Activated CD8-positive, alpha-beta T cell treated with anti-CD3 and anti-CD28 coated beads for 36 hours (primary cell): Measurements from ENCODE around the gene RYR2. TPM values are rescaled to one million over a fixed set of nuclear protein-coding genes. Genes with fewer than 3 reads are reported as not detected.
A peak's percentile ranks its signal among the peaks of the same experiment; 100 is the strongest.

Experiments
- ATAC-seq: fragments of 200-7000 bp; cut with Tn5 transposase; one replicate; pipeline ENCODE4 v1.10.0; 2021; ENCODE audit warnings: mild to moderate bottlenecking, moderate library complexity
- CTCF ChIA-PET: fragments of 350-600 bp; sonication (Branson Sonifier 250); formaldehyde crosslinking; loops from one replicate; lab custom pipeline; 2021; ENCODE audit warnings: antibody characterized with exemption; lab: Charles Lee
- POLR2A ChIA-PET: fragments of 350-600 bp; sonication (Branson Sonifier 250); formaldehyde crosslinking; loops from one replicate; lab custom pipeline; 2021; ENCODE audit warnings: antibody characterized with exemption; lab: Charles Lee
- DNase-seq: peaks from one replicate; pipeline ENCODE4 v3.0.0-alpha.2; 2020
- H3K27ac Mint-ChIP-seq: one replicate; pipeline ENCODE4 v1.8.0; 2021; ENCODE audit warnings: mild to moderate bottlenecking, mixed read lengths
- H3K27me3 Mint-ChIP-seq: one replicate; pipeline ENCODE4 v1.8.0; 2021; ENCODE audit warnings: mixed read lengths
- H3K36me3 Mint-ChIP-seq: one replicate; pipeline ENCODE4 v1.8.0; 2021; ENCODE audit warnings: low read depth, mixed read lengths
- H3K4me1 Mint-ChIP-seq: one replicate; pipeline ENCODE4 v1.8.0; 2021; ENCODE audit warnings: low read depth, mixed read lengths
- H3K4me3 Mint-ChIP-seq: one replicate; pipeline ENCODE4 v1.8.0; 2021; ENCODE audit warnings: mild to moderate bottlenecking, moderate library complexity, mixed read lengths
- H3K9me3 Mint-ChIP-seq: one replicate; pipeline ENCODE4 v1.8.0; 2021; ENCODE audit warnings: mixed read lengths
- CTCF ChIP-seq: fragments of 200-600 bp; IDR thresholded peaks from one replicate; pipeline ENCODE4 v1.8.0; 2022; ENCODE audit warnings: antibody characterized with exemption, mild to moderate bottlenecking
- intact Hi-C: fragments of 100-400 bp; cut with micrococcal nuclease; formaldehyde crosslinking; loops from one replicate; pipeline ENCODE4 v1.10.0; 2022
- total RNA-seq, 2 experiments: library from RNA; stranded (reverse); gene quantifications; one replicate each; pipeline ENCODE4 v1.2.3, GENCODE V29; 2021

The RYR2 gene
- total RNA-seq, 2 experiments from 2014 or later, result 0.02 TPM

GRCh38 chr1:237384213-237384612 is 342.2 kb downstream of the RYR2 start:
- H3K27ac Mint-ChIP-seq, result no peak overlapping the region
- POLR2A ChIA-PET, result interaction anchor here (0.5 kb wide), 1 partner anchor 498 kb away, joined by 3 read pairs; no protein-coding TSS in a partner anchor
- H3K4me3 Mint-ChIP-seq, result no peak overlapping the region
- TF ChIP-seq CTCF, result no peak
- ATAC-seq, result no peak
- DNase-seq, result no peak
- peaks cover 9% of the 10 kb centered on the region for H3K27me3 Mint-ChIP-seq
- H3K4me1 Mint-ChIP-seq, result no peaks in the 10 kb centered on the region
- intact Hi-C loops, result loop anchor here (5.0 to 10.0 kb wide), 2 partner anchors 337 to 629 kb away; no protein-coding TSS in a partner anchor
- H3K9me3 Mint-ChIP-seq, result no peaks in the 10 kb centered on the region
- H3K36me3 Mint-ChIP-seq, result no peaks in the 10 kb centered on the region
- CTCF ChIA-PET, result no interaction called here

GRCh38 chr1:237386362-237387143 is 344.6 kb downstream of the RYR2 start:
- Mint-ChIP-seq H3K27me3 (peaks cover 14% of the 10 kb centered on the region), H3K4me3 (no peak overlapping the region), H3K9me3 (no peaks in the 10 kb centered on the region), H3K4me1 (no peaks in the 10 kb centered on the region), H3K27ac (no peak overlapping the region), H3K36me3 (no peaks in the 10 kb centered on the region)
- intact Hi-C loops, result loop anchor here (10.0 kb wide), 1 partner anchor 632 kb away; no protein-coding TSS in a partner anchor
- DNase-seq, result no peak
- ATAC-seq, result no peak
- peak; percentile 68 for TF ChIP-seq CTCF
- CTCF ChIA-PET, result interaction anchor here (0.7 to 2.3 kb wide), 15 partner anchors 9 to 628 kb away, joined by 3 to 10 read pairs (median 3); no protein-coding TSS in a partner anchor
- POLR2A ChIA-PET, result no interaction called here

- no peak for TF ChIP-seq CTCF
- intact Hi-C loops, result loop anchor here (10.0 kb wide), 1 partner anchor 632 kb away; no protein-coding TSS in a partner anchor
- POLR2A ChIA-PET, result no interaction called here
- no peaks in the 10 kb centered on the region for H3K4me1 Mint-ChIP-seq
- H3K9me3 Mint-ChIP-seq, result no peaks in the 10 kb centered on the region
- CTCF ChIA-PET, result interaction anchor here (0.7 to 2.3 kb wide), 16 partner anchors 10 to 1283 kb away, joined by 3 to 10 read pairs (median 3); no protein-coding TSS in a partner anchor
- ATAC-seq, result no peak
- H3K36me3 Mint-ChIP-seq, result no peaks in the 10 kb centered on the region
- DNase-seq, result no peak
- H3K27ac Mint-ChIP-seq, result no peak overlapping the region
- no peak overlapping the region for H3K4me3 Mint-ChIP-seq
- peaks cover 14% of the 10 kb centered on the region for H3K27me3 Mint-ChIP-seq
These were observed 345.1 kb downstream of the RYR2 start for GRCh38 chr1:237387144-237387505.

- ATAC-seq (no peak), DNase-seq (no peak)
- CTCF ChIA-PET, result no interaction called here
- Mint-ChIP-seq H3K27me3 (peaks cover 15% of the 10 kb centered on the region), H3K36me3 (no peaks in the 10 kb centered on the region), H3K4me3 (no peak overlapping the region), H3K27ac (no peak overlapping the region), H3K4me1 (no peaks in the 10 kb centered on the region), H3K9me3 (no peaks in the 10 kb centered on the region)
- intact Hi-C loops, result no loop called here
- TF ChIP-seq CTCF, result no peak
- POLR2A ChIA-PET, result no interaction called here
These were observed 348.8 kb downstream of the RYR2 start for GRCh38 chr1:237390823-237391222.

- Mint-ChIP-seq H3K4me3 (no peak overlapping the region), H3K9me3 (peaks cover 3% of the 10 kb centered on the region), H3K27me3 (peaks cover 11% of the 10 kb centered on the region), H3K27ac (no peak overlapping the region), H3K4me1 (no peaks in the 10 kb centered on the region), H3K36me3 (no peaks in the 10 kb centered on the region)
- DNase-seq (no peak), ATAC-seq (no peak)
- no peak for TF ChIP-seq CTCF
- intact Hi-C loops, result no loop called here
- ChIA-PET CTCF (no interaction called here), POLR2A (no interaction called here)
These were observed 351.6 kb downstream of the RYR2 start for GRCh38 chr1:237393632-237394031.
